Erythroblast (primary cell): ENCODE measurements around the gene ZNF337.

Experiments used
- GATA1 ChIP-seq: IDR thresholded peaks from 2 replicates; pipeline ENCODE4 v1.6.1; 2011; ENCODE audit warnings: low read depth, mild to moderate bottlenecking, control low read depth, low read length, moderate library complexity
- POLR2A ChIP-seq: IDR thresholded peaks from 2 replicates; pipeline ENCODE4 v1.6.1; 2011; ENCODE audit warnings: mild to moderate bottlenecking, low read length

GRCh38 chr20:25654487-25654886 is 42.2 kb downstream of the ZNF337 start:
- TF ChIP-seq POLR2A (no peak), GATA1 (no peak)
